Measurements from ENCODE around the gene BCL2L13.

- no peak for TF ChIP-seq POLR2A (IDR thresholded peaks at IDR 0.05; ENCODE audit: low read depth, low read length)
- no peak for TF ChIP-seq TAF1 (IDR thresholded peaks at IDR 0.05; ENCODE audit: borderline replicate concordance, low read depth, low read length)
Observed at GRCh38 chr22:17634696-17635095, 3.9 kb upstream of the BCL2L13 start.

Data from GM12892 (cell line).